ENCODE data around the gene HGD.
"Not testable (repeated sequence)": the region's sequence is repeated elsewhere in the genome, so short reads cannot be mapped to it uniquely, and the experiment has no call there.

Gene HGD

DNA sequence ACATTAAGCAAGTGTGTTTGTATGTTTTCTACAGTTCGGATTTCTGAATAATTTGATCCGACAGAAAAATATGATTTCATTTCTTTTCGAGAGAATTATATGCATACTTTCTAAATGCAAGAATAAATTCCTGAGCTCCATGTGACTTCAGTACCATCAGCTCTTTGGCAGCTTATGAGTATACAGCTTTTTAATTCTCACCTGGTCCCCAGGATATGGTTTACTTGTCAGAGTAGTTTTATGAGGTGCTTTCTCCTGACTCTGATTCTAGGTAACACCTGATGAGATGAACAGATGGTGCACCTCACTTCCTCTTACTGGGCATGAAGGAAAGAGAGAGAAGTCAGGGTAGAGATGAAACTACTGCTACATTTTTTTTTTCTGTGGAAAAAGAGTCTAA is 3.1 kb downstream of the HGD start:
- no peak for DNase-seq

GRCh38 chr3:120678331-120678947 is 3.6 kb downstream of the HGD start:
- DNase-seq = no peak

- DNase-seq = not testable (repeated sequence)
Observed at GRCh38 chr3:120677193-120677592, 4.8 kb downstream of the HGD start.

DNA sequence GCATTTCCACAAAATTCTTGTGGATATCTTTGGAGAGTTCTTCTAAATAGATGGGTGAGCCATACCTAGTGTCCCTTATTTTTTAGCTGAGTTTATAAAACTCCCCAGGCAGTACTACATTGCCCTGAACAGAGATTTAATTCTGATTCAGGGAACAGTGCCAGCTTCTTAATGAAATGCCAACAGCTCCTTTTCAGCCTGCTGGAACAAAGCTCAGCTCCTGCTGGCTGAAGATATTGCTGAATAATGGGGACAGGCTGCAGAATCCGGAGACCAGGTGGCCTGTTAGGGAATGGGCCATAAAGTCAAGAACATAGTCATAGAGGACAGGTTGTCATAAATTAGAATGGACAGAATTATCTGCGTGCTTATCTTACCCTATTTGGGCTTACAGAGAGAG is 8.9 kb downstream of the HGD start:
- no peak for DNase-seq

- no peak for DNase-seq
Observed at GRCh38 chr3:120670576-120670975, 11.5 kb downstream of the HGD start.

- no peak for DNase-seq
Observed at GRCh38 chr3:120664926-120665325, 17.1 kb downstream of the HGD start.

GRCh38 chr3:120661945-120662344 is 20.1 kb downstream of the HGD start:
- DNase-seq = no peak

GRCh38 chr3:120661106-120661905 is 20.7 kb downstream of the HGD start:
- DNase-seq = no peak

DNA sequence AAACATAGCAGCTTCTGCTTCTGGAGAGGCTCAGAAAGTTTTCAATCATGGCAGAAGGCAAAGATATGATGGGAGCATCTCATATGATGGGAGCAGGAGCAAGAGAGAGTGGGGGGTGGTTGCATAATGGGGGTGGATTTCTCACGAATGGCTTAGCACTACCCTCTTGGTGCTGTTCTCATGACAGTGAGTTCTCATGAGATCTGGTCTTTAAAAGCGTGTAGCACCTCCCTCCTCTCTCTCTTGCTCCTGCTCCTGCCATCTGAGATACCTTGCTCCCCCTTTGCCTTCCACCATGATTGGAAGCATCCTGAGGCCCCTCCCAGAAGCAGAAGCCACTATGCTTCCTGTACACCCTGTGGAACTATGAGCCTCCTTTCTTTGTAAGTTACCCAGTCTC is 22.2 kb downstream of the HGD start:
- DNase-seq = no peak

DNA sequence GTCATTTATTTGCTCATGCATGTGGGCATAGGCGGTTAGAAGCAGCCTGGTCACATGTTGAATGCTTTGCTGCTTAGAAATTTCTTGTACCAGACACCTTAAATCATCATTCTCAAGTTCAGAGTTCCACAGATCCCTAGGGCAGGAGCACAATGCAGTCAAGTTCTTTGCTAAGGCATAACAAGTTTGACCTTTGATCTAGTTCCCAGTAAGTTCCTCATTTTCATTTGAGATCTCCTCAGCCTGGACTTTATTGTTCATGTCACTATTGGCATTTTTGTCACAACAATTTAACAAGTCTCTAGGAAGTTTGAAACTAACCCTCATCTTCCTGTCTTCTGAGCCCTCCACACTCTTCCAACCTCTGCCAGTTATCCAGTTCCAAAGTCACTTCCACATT is 22.8 kb downstream of the HGD start:
- DNase-seq = no peak

- DNase-seq = no peak
Observed at GRCh38 chr3:120652896-120653545, 29.0 kb downstream of the HGD start.

GRCh38 chr3:120652281-120652680 is 29.8 kb downstream of the HGD start:
- DNase-seq = no peak

DNA sequence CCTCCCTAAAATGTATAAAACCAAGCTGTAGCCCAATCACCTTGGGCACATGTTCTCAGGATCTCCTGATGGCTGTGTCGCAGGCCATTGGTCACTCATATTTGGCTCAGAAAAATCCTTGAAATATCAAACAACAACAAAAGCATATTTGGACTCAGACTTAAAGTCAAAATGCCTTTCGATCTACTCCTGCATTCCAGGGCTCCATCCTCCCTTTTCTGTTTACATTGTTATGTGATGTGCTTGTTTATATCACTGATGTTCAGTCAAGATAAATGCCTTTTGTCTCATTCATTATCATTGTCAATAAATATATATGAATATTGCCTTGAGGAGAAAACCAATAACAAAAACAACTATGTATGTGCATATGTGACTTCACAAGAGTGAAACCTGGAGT is 31.7 kb downstream of the HGD start:
- no peak for DNase-seq

GRCh38 chr3:120649830-120650233 is 32.2 kb downstream of the HGD start:
- DNase-seq = no peak

DNA sequence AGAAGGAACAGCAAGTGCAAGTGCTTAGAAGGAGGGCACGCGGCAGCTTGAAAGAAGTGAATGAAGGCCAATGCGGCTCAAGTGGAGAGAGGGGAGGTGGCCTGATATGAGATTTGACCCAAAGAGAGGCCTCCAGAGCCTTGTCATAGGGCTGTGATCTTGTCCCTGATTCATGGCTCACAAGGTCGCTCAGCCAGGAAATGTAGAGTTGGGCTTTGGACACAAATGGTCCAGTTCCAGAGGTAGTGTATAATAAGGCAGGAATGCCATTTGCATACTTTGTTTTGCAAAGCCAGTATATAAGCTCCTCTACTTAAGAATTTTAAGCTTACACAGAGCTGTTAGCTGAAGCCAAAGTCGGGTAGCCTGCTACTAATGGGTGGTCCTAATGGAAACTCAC is 33.7 kb downstream of the HGD start:
- no peak for DNase-seq

- no peak for DNase-seq
Observed at GRCh38 chr3:120646771-120647432, 35.1 kb downstream of the HGD start.

GRCh38 chr3:120645083-120645845 is 36.8 kb downstream of the HGD start:
- DNase-seq = no peak

DNA sequence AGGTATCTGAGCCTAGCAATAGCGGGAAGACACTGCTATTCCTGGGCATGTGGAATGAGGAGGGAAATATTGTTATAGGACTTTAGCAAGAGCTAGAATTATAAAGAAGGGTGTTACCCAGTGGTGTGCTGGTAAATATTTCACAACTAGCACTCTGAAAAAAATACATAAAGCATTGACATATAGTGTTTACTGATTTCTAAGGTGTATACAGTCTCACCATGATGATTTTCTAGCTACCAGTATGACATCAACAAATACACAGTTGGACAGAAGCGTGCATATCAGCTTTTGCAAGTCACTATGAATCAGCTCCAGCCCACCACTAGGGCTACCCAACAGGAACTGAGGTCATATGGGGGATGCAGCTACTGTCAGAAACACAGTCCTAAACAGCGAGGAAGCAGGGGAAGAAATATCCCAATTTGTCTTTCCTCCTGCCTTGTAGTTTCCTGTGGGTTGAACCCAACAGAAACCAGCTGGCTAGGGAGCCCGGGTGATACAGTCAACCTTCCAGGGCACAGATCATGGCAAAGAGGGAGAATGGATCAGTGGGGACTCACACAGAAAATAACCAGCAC is 39.6 kb downstream of the HGD start:
- no peak for DNase-seq

- DNase-seq = no peak
Observed at GRCh38 chr3:120641696-120642246, 40.3 kb downstream of the HGD start.

GRCh38 chr3:120640231-120640630 is 41.8 kb downstream of the HGD start:
- no peak for DNase-seq

GRCh38 chr3:120638820-120639219 is 43.2 kb downstream of the HGD start:
- not testable (repeated sequence) for DNase-seq
